Astrocyte (in vitro differentiated cells and primary cell): ENCODE results near the gene LRPPRC. TPM values are rescaled to one million over a fixed set of nuclear protein-coding genes. Genes with fewer than 3 reads are reported as not detected.

Experiments used
- DNase-seq: peaks from one replicate; pipeline ENCODE4 v3.0.0-alpha.2; 2010; ENCODE audit warnings: low read depth
- FAIRE-seq: peaks from 2 replicates; lab custom pipeline; 2011; peaks lifted over from hg19 to GRCh38; lab: Jason Lieb, UNC
- H2AFZ ChIP-seq: 2 replicates; pipeline ENCODE4 v1.6.0; 2012; ENCODE audit warnings: low read depth, low read length, inconsistent platforms
- H3K27ac ChIP-seq: 2 replicates; pipeline ENCODE4 v1.5.1; 2011; ENCODE audit warnings: low read depth, low read length, inconsistent platforms
- H3K27me3 ChIP-seq: 2 replicates; pipeline ENCODE4 v1.6.0; 2011; ENCODE audit warnings: low read length, inconsistent platforms; ENCODE audit not compliant: insufficient read depth
- H3K36me3 ChIP-seq: 2 replicates; pipeline ENCODE4 v1.5.1; 2011; ENCODE audit warnings: low read length, inconsistent platforms; ENCODE audit not compliant: insufficient read depth
- H3K4me1 ChIP-seq: 2 replicates; pipeline ENCODE4 v1.5.1; 2011; ENCODE audit warnings: low read length, inconsistent platforms; ENCODE audit not compliant: insufficient read depth
- H3K4me2 ChIP-seq: 2 replicates; pipeline ENCODE4 v1.6.0; 2012; ENCODE audit warnings: low read length, inconsistent platforms
- H3K4me3 ChIP-seq: 2 replicates; pipeline ENCODE4 v1.5.1; 2011; ENCODE audit warnings: low read depth, mild to moderate bottlenecking, low read length, inconsistent platforms; ENCODE audit not compliant: insufficient read depth
- H3K79me2 ChIP-seq: 2 replicates; pipeline ENCODE4 v1.6.0; 2012; ENCODE audit warnings: mild to moderate bottlenecking, low read length, inconsistent platforms; ENCODE audit not compliant: insufficient read depth
- H3K9ac ChIP-seq: 2 replicates; pipeline ENCODE4 v1.6.0; 2012; ENCODE audit warnings: mild to moderate bottlenecking, low read length, inconsistent platforms
- H3K9me3 ChIP-seq: 2 replicates; pipeline ENCODE4 v1.5.1; 2012; ENCODE audit warnings: low read depth, mild to moderate bottlenecking, low read length, inconsistent platforms; ENCODE audit not compliant: insufficient read depth
- H4K20me1 ChIP-seq: 2 replicates; pipeline ENCODE4 v1.6.0; 2012; ENCODE audit warnings: low read length, inconsistent platforms; ENCODE audit not compliant: insufficient read depth
- H3K27ac Mint-ChIP-seq: one replicate; pipeline ENCODE4 v1.8.0; 2021; ENCODE audit warnings: mild to moderate bottlenecking, mixed read lengths; ENCODE audit not compliant: unreplicated experiment
- H3K27me3 Mint-ChIP-seq: one replicate; pipeline ENCODE4 v1.8.0; 2021; ENCODE audit warnings: low read depth, mixed read lengths; ENCODE audit not compliant: unreplicated experiment
- H3K36me3 Mint-ChIP-seq: one replicate; pipeline ENCODE4 v1.8.0; 2021; ENCODE audit warnings: low read depth, mixed read lengths; ENCODE audit not compliant: unreplicated experiment
- H3K4me1 Mint-ChIP-seq: one replicate; pipeline ENCODE4 v1.8.0; 2021; ENCODE audit warnings: low read depth, mixed read lengths; ENCODE audit not compliant: unreplicated experiment
- H3K4me3 Mint-ChIP-seq: one replicate; pipeline ENCODE4 v1.8.0; 2021; ENCODE audit warnings: mild to moderate bottlenecking, moderate library complexity, mixed read lengths; ENCODE audit not compliant: unreplicated experiment
- H3K9me3 Mint-ChIP-seq: one replicate; pipeline ENCODE4 v1.8.0; 2021; ENCODE audit warnings: mild to moderate bottlenecking, mixed read lengths; ENCODE audit not compliant: unreplicated experiment
- EZH2 ChIP-seq: IDR thresholded peaks from 2 replicates; pipeline ENCODE4 v1.6.1; 2012; ENCODE audit warnings: mild to moderate bottlenecking, low read length, inconsistent platforms; ENCODE audit not compliant: insufficient read depth
- total RNA-seq: library from RNA; stranded (reverse); gene quantifications from 2 replicates; pipeline ENCODE4 v1.2.1, GENCODE V29; 2021
- TF ChIP-seq, protein P1 (sequence below): IDR thresholded peaks from 2 replicates; pipeline ENCODE4 v1.5.1; 2011; ENCODE audit warnings: low read depth, mild to moderate bottlenecking, inconsistent platforms, low read length, moderate library complexity; ENCODE audit not compliant: insufficient read depth

LRPPRC gene
- total RNA-seq, 1 donor from 2014 or later, result 94.9 TPM

DNA sequence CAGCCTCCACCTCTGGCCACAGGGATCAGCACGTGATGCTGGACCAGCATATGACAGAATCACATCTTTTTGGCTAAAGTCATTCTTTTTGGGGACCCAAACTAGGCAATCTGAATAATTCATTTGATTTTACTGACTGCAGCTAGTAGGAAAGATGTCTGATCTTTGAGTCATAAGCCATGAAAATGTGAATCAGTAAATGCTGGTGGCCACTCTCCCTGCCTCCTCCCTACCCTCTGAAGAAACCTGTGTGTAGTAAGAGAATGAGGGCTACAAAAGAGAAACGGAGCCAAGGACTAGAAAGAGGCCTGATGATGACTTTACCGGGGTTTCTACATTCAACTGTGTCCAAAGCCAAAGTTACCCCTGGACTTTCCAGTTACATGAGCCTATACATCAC, 10.1 kb upstream of the LRPPRC start:
- no peak overlapping the region for H3K4me3 Mint-ChIP-seq
- H3K27me3 Mint-ChIP-seq, result no peaks in the 10 kb centered on the region

DNA sequence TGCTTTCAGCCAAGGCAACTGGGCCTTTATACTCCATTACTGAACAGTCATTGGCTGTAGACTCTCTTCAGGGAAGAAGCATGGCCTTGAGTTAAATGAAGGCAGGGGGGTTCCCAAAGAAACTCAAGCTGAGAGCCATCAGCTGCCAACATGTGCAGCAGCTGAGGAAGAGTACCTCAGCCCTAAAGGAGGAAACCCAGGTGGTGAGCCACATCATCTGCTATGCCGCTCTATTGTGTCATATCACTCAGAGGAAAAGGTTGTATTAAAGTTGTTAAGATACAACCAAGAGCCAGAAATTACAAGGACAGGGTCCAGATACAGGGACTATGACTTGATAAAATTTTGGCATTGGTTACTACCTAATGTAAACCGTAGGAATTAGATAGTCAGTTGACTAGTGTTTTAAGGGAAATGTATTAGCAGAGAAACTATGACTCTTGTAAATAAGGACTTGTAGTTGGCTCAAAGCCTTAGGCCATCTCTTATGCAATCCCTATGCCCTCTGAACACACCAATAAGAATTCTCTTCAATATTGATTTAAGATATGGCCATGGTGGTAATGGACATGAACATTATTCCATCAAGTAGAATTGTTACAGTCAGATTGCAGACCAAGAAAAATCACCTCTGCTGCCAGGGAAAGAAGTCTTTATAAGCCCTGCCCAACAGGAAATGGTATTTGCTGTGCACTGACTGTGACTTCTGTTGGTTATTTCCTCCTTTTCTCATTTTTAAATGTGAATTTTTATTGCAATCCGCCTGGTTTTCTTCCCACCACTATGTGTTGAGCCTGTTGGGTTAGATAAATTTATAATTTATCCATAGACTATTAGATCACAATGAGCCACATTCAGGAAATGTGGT, 9.2 kb upstream of the LRPPRC start:
- no peaks in the 10 kb centered on the region for H3K27me3 Mint-ChIP-seq
- no peaks in the 10 kb centered on the region for H4K20me1 ChIP-seq
- DNase-seq, result no peak

More for the DNA sequence above, 10.1 kb upstream of the LRPPRC start:
- Histone ChIP-seq H3K79me2 (no peaks in the 10 kb centered on the region), H3K4me1 (peaks cover 6% of the 10 kb centered on the region), H3K4me3 (no peak overlapping the region), H2AFZ (no peak overlapping the region), H3K36me3 (no peaks in the 10 kb centered on the region), H3K27me3 (peaks cover 12% of the 10 kb centered on the region), H3K9ac (no peak overlapping the region), H4K20me1 (no peaks in the 10 kb centered on the region), H3K4me2 (peak overlapping the region; percentile 15), H3K9me3 (no peaks in the 10 kb centered on the region), H3K27ac (no peak overlapping the region)
- H3K27ac Mint-ChIP-seq, result no peak overlapping the region
- H3K36me3 Mint-ChIP-seq, result no peaks in the 10 kb centered on the region
- TF ChIP-seq EZH2, result no peak
- TF ChIP-seq, protein P1, sequence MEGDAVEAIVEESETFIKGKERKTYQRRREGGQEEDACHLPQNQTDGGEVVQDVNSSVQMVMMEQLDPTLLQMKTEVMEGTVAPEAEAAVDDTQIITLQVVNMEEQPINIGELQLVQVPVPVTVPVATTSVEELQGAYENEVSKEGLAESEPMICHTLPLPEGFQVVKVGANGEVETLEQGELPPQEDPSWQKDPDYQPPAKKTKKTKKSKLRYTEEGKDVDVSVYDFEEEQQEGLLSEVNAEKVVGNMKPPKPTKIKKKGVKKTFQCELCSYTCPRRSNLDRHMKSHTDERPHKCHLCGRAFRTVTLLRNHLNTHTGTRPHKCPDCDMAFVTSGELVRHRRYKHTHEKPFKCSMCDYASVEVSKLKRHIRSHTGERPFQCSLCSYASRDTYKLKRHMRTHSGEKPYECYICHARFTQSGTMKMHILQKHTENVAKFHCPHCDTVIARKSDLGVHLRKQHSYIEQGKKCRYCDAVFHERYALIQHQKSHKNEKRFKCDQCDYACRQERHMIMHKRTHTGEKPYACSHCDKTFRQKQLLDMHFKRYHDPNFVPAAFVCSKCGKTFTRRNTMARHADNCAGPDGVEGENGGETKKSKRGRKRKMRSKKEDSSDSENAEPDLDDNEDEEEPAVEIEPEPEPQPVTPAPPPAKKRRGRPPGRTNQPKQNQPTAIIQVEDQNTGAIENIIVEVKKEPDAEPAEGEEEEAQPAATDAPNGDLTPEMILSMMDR, result no peak
- peaks cover 5% of the 10 kb centered on the region for H3K4me1 Mint-ChIP-seq
- FAIRE-seq (peak; percentile 52), DNase-seq (peak; percentile 19)
- no peaks in the 10 kb centered on the region for H3K9me3 Mint-ChIP-seq

More for the DNA sequence above, 9.2 kb upstream of the LRPPRC start:
- H2AFZ ChIP-seq, result no peak overlapping the region
- peaks cover 6% of the 10 kb centered on the region for H3K4me1 ChIP-seq
- H3K27ac ChIP-seq, result no peak overlapping the region
- H3K4me2 ChIP-seq, result no peak overlapping the region
- no peak for FAIRE-seq
- H3K79me2 ChIP-seq, result no peaks in the 10 kb centered on the region
- H3K9ac ChIP-seq, result no peak overlapping the region
- no peaks in the 10 kb centered on the region for H3K9me3 ChIP-seq
- TF ChIP-seq, protein P1, result no peak
- TF ChIP-seq EZH2, result no peak
- Mint-ChIP-seq H3K4me3 (no peak overlapping the region), H3K27ac (no peak overlapping the region), H3K36me3 (no peaks in the 10 kb centered on the region), H3K9me3 (no peaks in the 10 kb centered on the region), H3K4me1 (peaks cover 5% of the 10 kb centered on the region)
- H3K4me3 ChIP-seq, result no peak overlapping the region
- H3K27me3 ChIP-seq, result peaks cover 5% of the 10 kb centered on the region
- no peaks in the 10 kb centered on the region for H3K36me3 ChIP-seq
